ENCODE measurements around the gene ABHD10.

Gene ABHD10

DNA sequence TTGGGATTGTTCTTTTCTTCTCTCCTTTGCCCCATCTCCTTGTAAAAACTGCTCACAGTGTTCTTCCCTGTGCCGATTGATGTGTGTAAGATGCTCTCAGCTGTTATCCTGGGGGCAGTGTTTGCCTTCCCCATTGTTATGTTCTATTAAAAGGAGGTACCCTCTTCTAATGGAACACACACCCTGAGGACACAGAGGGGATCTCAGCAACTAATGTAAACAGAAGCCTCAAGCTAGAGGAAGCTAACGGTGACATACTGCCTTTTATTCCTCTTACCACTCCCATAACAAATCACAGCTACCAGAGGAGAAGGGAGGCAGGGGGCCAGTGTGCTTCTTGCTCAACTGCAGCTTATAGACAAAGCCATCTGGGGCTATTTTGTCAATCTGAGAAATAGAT, 22.1 kb downstream of the ABHD10 start:
- no peak for DNase-seq (ENCODE audit: low read depth in 2 of 2)

DNA sequence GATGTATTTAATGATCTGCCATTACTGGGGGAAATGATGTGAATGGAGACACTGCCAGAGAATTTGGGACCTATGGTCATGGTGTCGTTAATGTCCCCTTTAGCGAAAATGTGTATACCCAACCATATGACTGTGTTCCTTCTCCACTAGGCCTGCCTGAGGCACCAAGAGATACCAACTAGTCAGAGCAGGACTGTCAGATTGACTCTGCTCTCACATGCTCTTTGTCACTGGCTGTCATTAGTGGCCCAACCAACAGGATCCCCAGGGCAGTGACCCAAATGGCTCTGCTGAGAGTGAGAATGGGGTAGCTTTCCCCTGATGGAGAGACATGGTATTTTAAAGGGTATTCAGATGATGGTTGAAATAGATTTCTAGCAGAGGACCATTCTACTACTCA, 22.7 kb downstream of the ABHD10 start:
- DNase-seq (ENCODE audit: low read depth in 2 of 2) = no peak

DNA sequence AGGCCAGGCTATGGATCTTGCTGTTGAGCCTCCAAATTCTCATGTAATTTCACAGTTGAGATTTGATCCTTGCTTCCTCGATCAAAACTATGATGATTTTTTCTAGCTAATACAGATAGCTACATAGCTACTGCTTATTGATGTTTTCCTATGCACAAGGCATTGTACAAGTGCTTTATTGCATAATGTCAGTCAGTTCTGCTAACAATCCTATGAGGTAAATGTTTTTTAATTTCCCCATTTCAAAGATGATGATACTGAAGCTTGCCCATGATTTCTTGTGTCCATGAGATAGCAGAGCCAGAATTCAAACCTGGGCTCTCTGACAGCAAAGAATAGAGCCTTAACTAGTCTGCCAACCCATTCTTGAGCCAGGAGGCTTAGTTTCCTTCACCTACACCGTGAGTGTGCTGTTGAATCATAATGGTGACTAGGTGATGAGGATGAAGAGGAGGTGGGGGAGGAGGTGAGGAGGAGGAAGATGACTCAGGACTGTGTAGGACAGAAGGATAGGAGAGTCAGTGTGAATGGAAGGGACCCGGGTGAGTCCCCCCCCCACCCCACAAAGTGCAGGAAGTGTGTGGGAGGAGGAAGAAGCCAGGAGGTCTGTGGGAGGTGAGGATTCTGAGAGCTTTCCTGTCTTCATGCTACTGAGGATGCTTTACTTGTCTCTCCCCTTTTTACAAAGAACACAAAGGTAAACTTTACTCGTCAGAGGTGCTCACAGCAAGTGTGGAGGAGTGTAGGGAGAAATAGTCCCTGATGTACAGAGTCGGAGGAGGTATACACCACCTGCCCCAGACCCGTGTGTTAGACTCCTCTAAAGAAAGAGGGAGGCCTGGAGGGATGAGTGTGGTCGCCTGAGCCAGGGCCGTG, 23.5 kb downstream of the ABHD10 start:
- peak; percentile 39 to 58 for DNase-seq (ENCODE audit: low read depth in 2 of 2)

DNA sequence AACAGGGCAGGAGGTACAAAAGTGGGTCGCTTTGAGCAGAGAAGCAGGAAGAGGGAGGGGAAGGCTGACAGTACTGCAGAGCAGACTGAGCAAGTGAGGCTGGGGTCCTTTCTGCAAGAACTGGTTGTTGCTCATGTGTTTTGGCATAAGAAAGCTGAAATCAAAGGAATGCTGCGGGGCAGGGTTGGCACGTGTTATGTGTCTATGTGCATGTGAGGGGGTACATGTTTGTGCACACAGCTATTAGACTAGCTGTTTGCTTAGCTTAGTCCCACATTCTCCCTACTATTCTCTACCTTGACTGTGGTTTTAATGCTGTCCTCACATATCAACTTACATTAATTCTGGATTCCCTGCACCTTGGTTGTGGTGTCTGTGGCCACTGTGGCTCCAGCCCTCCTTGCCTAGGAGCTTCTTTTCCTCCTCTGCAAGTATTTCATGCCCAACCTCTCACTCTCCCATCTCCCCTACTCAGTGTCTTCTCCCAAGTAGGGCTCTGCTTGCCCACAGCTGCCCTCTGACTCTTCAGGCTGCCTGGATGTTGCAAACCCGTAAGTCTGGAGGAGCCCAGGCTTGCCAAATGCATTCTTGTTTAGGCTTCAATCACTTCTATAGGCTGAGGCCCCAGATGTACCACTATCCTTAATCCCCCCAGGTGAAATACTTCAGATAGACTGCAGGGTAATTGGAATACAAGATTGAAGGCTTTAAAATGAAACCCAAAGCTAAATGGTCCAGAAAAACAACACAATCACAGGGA, 24.7 kb downstream of the ABHD10 start:
- DNase-seq (ENCODE audit: low read depth in 2 of 2) = no peak

DNA sequence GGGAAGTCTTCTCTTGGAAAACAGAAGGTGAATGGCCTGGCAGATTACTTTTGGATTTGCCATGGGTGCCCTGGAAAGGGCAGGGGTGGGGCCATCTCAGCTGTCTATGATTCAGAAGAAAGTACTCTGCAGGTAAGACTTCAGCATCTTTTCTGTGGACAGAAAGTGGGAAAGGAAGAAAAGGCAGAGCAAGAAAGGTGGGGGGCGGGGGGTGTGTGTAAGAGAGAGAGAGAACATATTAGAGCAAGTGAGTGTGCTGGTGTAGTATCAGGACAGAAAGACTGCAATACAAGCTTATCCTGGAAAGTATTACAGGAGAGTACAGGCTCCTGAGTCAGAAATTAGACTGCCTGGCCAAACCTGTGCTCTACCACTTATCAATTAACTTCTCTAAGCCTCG, 25.4 kb downstream of the ABHD10 start:
- no peak for DNase-seq (ENCODE audit: low read depth in 2 of 2)

DNA sequence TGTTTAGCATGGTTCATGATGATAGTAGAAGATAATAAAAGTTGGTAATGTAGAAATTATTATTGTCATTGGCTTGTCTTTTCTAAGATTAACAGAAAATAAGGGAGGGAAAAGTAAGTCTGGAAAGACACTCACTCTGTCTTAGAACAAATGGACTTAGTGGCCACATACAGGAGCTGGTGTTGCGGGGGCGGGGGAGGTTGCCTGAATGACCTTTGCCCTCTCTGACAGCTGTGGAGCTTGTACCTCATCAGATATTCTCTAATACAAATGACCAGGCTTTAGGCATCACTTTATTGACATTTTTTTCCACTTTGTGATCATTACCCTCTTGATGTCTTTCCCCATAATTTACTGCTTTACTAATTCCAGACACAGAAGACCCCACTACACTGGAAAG, 25.8 kb downstream of the ABHD10 start:
- no peak for DNase-seq (ENCODE audit: low read depth in 2 of 2)

DNA sequence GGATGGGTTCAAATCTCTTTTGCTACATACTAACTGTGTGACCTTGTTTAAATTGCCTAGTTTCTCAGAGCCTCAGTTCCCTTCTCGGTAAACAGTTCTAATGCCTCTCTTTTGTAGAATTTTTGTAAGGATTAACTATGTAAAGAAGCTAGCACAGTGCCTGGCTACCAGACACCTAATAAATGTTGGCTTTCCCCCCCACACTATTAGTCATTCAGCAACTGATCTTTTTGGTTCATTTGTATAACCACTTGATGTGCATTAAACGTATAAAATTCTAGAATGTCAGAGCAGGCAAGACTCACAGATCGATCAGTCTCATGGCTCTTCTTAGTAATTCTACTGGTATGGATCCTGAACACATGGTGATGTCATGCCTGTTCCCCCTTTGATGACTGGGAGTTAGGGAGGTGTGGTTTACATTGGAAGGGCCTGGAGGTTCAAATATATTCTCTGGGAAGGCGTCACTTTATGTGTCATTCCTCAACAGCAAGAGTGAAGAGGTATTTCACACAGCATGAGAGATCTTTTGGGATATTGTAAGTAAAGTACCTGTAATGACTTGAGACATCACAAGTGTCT, 26.4 kb downstream of the ABHD10 start:
- DNase-seq (ENCODE audit: low read depth in 2 of 2) = no peak

DNA sequence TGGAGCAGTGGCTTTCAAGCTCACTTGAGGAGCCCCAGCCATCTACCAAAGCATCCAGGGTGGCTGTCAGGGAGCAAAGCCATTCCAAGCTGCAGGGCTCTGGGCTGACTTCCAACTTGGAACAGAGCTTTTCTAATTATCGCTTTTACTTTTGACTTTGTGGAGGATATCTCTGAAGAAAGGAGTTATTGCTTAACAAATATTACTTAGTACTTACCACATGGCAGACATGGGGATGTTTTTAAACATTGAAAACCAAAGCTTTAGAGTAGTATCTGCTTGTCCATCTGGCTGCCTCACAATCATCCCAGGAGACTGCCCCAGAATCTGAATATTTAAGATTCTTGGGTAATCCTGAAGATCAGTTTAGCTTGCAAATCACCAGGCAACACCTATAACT, 28.8 kb downstream of the ABHD10 start:
- no peak for DNase-seq (ENCODE audit: low read depth in 2 of 2)

GRCh38 chr3:112009670-112010069, 30.8 kb downstream of the ABHD10 start:
- no peak for DNase-seq (ENCODE audit: low read depth in 2 of 2)

- DNase-seq (ENCODE audit: low read depth in 2 of 2) = no peak
Observed at GRCh38 chr3:112010636-112011035, 31.8 kb downstream of the ABHD10 start.

- DNase-seq (ENCODE audit: low read depth in 2 of 2) = no peak
Observed at GRCh38 chr3:112011376-112011940, 32.6 kb downstream of the ABHD10 start.

GRCh38 chr3:112012205-112012992, 33.6 kb downstream of the ABHD10 start:
- no peak for DNase-seq (ENCODE audit: low read depth in 2 of 2)

DNA sequence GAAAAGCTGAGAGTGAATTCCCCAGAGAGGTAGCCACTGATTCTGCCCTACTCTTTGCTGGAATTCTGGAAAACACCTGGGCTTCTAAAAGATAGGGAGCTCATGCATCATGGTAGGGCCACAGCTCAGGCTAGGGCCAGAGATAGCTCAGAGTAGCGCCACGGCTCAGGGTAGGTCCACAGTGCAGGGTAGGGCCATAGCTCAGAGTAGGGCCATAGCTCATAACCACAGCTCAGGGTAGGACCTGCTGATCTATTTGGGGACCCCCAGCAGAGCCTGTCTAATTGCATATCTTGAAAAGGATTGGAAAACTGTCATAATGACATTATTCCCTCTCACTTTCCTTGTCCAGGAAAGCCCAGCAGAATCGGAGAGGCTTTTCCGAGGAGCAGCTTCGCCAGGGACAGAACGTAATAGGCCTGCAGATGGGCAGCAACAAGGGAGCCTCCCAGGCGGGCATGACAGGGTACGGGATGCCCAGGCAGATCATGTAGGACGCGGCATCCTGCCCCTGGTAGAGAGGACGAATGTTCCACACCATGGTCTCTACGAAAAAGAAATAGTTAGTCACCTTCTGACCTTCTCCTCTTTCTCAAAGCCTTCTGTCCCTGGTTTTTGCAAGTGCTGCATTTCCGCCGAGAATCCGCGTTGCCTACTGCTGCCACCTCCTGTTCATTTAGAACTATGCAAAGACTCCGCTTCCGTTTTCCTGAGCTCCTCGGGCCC, 34.4 kb downstream of the ABHD10 start:
- peak in 1 of 2 donors; percentile 41 for DNase-seq (ENCODE audit: low read depth in 2 of 2)

GRCh38 chr3:112013784-112014143, 34.9 kb downstream of the ABHD10 start:
- DNase-seq (ENCODE audit: low read depth in 2 of 2) = no peak

GRCh38 chr3:112017091-112017490, 38.3 kb downstream of the ABHD10 start:
- no peak for DNase-seq (ENCODE audit: low read depth in 2 of 2)

- DNase-seq (ENCODE audit: low read depth in 2 of 2) = no peak
Observed at GRCh38 chr3:112018712-112019111, 39.9 kb downstream of the ABHD10 start.

GRCh38 chr3:112019716-112020115, 40.9 kb downstream of the ABHD10 start:
- DNase-seq (ENCODE audit: low read depth in 2 of 2) = no peak

DNA sequence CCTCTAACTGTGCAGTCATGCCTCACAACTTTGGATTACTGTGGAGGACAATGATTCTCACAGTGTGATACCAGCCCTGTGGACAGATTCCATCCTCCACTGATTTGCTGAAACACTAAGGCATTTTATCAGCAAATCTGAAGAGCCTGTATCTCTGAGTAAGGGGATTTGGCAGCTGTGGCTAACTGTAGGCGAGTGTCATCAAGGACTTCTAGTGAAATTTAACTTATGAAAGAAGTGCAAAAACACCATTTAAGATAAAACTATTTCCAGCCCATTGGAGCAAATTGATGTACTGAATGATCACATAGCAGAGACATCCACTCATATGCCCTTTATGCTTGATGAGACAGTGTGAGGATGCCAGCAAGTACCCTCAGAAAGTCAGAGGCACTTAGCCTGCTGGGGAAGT, 41.9 kb downstream of the ABHD10 start:
- DNase-seq (ENCODE audit: low read depth in 2 of 2) = no peak

GRCh38 chr3:112027142-112027541, 48.3 kb downstream of the ABHD10 start:
- no peak for DNase-seq (ENCODE audit: low read depth in 2 of 2)

- no peak for DNase-seq (ENCODE audit: low read depth in 2 of 2)
Observed at GRCh38 chr3:112027826-112028225, 49.0 kb downstream of the ABHD10 start.

DNA sequence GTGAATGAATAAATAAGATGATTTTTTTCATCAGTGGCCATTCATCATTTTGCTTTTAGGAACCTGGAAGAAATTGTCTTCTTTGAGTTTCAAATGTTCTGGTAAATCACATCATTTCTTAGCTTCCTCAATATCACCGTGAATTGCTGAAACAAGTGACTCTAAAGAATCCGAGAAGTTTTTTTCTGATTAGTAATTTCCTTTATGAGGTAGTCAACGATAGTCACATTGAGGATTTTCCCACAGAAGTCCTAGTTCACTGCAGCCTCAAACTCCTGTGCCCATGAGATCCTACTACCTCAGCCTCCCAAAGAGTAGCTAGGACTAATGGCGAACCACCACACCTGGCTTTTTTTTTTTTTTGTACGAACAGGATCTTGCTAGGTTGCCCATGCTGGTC, 52.1 kb downstream of the ABHD10 start:
- DNase-seq (ENCODE audit: low read depth in 2 of 2) = no peak

All from activated CD8-positive, alpha-beta memory T cell treated with anti-CD3 and anti-CD28 coated beads for 4 hours (primary cell).